Suprapubic skin (tissue), 3 donors: ENCODE data around the gene LPP.

Experiments
- CTCF ChIP-seq, 2 donors: fragments of 200-600 bp in 1 of 2; fragments of 450-650 bp in 1 of 2; sonication (generic) in 1 of 2; IDR thresholded peaks; one replicate each; pipeline ENCODE4 v1.5.1; 2016 to 2019; ENCODE audit warnings: antibody characterized with exemption in 2 of 2, mild to moderate bottlenecking in 1 of 2, moderate library complexity in 1 of 2
- EP300 ChIP-seq: sonication (generic); formaldehyde crosslinking; IDR thresholded peaks from one replicate; pipeline ENCODE4 v1.6.1; 2017; ENCODE audit warnings: antibody characterized with exemption
- POLR2A ChIP-seq, 2 donors: fragments of 450-650 bp; IDR thresholded peaks; one replicate each; pipeline ENCODE4 v1.6.1; 2017; ENCODE audit warnings: antibody characterized with exemption in 2 of 2, mild to moderate bottlenecking in 2 of 2, moderate library complexity in 2 of 2

- TF ChIP-seq CTCF (IDR thresholded peaks at IDR 0.05) (no peak), POLR2A (IDR thresholded peaks at IDR 0.05) (no peak), EP300 (no peak)
Measured at GRCh38 chr3:188370081-188370830, 216.3 kb downstream of the LPP start.
